Lower lobe of right lung (tissue), 2 donors: ENCODE measurements around the gene CHAF1A. TPM values are rescaled to one million over a fixed set of nuclear protein-coding genes. Genes with fewer than 3 reads are reported as not detected.

Experiments used
- ATAC-seq, 2 donors: fragments of 200-7000 bp; cut with Tn5 transposase; one replicate each; pipeline ENCODE4 v1.9.1; 2020 to 2022; ENCODE audit warnings: mild to moderate bottlenecking in 2 of 2, moderate library complexity in 2 of 2
- DNase-seq: peaks from one replicate; pipeline ENCODE4 v3.0.0-alpha.2; 2020
- H3K27ac ChIP-seq: fragments of 200-600 bp; one replicate; pipeline ENCODE4 v1.8.0; 2022
- H3K27me3 ChIP-seq: fragments of 200-600 bp; one replicate; pipeline ENCODE4 v1.8.0; 2022; ENCODE audit warnings: low read depth
- H3K36me3 ChIP-seq: fragments of 200-600 bp; one replicate; pipeline ENCODE4 v1.8.0; 2022; ENCODE audit warnings: mild to moderate bottlenecking
- H3K4me1 ChIP-seq: fragments of 200-600 bp; one replicate; pipeline ENCODE4 v1.8.0; 2022
- H3K4me3 ChIP-seq: fragments of 200-600 bp; one replicate; pipeline ENCODE4 v1.8.0; 2022; ENCODE audit warnings: mild to moderate bottlenecking
- H3K9me3 ChIP-seq: fragments of 200-600 bp; one replicate; pipeline ENCODE4 v1.8.0; 2022
- intact Hi-C: fragments of 100-400 bp; cut with DNase I; formaldehyde crosslinking; loops from one replicate; pipeline ENCODE4 v1.11.0; 2022
- total RNA-seq: library from RNA; stranded (reverse); fragmentation: NEBNext Ultra II Directional; extraction: Animal tissue kit (Norgen Biotek cat#: 25700); gene quantifications from one replicate; pipeline ENCODE4 v1.2.1, GENCODE V29; 2021
- TF ChIP-seq, protein P1 (sequence below): fragments of 200-600 bp; IDR thresholded peaks from one replicate; pipeline ENCODE4 v1.8.0; 2022; ENCODE audit warnings: antibody characterized with exemption, mild to moderate bottlenecking
- donor health status: DM: no; HTN: yes; CAD: no; lungs with severe emphysema.

CHAF1A gene
- total RNA-seq, 1 donor from 2014 or later, result 7.2 TPM

DNA sequence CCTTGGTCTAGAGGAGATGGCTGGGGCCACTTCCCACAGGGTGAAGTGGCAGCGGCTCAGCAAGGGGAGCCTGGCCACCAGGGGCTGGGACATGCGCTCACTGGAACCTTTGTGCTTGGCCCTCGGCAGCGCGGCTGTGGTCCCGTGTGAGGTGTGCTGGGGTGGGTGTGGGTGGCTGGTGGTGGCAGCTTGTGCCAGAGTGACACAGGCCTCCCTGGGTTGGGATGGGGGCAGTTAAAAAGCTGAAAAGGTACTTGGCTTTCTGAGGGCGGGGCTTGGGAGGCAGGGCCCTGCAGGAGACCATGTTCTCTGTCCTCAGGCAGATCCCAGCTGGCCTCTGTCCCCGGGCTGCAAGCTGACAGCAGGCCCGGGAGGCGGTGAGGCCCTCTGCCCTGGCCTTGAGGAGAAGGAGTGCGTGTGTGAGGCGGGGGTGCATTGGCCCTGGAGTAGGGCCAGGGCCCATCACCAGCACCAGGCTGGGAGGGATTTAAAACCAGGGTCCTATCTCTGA is 41.7 kb upstream of the CHAF1A start:
- peaks cover 85% of the 10 kb centered on the region for H3K36me3 ChIP-seq
- H3K4me3 ChIP-seq, result no peak overlapping the region
- DNase-seq (peak; percentile 49), ATAC-seq (no peak)
- no peaks in the 10 kb centered on the region for H3K27me3 ChIP-seq
- TF ChIP-seq, protein P1, sequence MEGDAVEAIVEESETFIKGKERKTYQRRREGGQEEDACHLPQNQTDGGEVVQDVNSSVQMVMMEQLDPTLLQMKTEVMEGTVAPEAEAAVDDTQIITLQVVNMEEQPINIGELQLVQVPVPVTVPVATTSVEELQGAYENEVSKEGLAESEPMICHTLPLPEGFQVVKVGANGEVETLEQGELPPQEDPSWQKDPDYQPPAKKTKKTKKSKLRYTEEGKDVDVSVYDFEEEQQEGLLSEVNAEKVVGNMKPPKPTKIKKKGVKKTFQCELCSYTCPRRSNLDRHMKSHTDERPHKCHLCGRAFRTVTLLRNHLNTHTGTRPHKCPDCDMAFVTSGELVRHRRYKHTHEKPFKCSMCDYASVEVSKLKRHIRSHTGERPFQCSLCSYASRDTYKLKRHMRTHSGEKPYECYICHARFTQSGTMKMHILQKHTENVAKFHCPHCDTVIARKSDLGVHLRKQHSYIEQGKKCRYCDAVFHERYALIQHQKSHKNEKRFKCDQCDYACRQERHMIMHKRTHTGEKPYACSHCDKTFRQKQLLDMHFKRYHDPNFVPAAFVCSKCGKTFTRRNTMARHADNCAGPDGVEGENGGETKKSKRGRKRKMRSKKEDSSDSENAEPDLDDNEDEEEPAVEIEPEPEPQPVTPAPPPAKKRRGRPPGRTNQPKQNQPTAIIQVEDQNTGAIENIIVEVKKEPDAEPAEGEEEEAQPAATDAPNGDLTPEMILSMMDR, result no peak
- intact Hi-C loops, result no loop called here
- no peak overlapping the region for H3K27ac ChIP-seq
- no peaks in the 10 kb centered on the region for H3K4me1 ChIP-seq
- H3K9me3 ChIP-seq, result no peaks in the 10 kb centered on the region

DNA sequence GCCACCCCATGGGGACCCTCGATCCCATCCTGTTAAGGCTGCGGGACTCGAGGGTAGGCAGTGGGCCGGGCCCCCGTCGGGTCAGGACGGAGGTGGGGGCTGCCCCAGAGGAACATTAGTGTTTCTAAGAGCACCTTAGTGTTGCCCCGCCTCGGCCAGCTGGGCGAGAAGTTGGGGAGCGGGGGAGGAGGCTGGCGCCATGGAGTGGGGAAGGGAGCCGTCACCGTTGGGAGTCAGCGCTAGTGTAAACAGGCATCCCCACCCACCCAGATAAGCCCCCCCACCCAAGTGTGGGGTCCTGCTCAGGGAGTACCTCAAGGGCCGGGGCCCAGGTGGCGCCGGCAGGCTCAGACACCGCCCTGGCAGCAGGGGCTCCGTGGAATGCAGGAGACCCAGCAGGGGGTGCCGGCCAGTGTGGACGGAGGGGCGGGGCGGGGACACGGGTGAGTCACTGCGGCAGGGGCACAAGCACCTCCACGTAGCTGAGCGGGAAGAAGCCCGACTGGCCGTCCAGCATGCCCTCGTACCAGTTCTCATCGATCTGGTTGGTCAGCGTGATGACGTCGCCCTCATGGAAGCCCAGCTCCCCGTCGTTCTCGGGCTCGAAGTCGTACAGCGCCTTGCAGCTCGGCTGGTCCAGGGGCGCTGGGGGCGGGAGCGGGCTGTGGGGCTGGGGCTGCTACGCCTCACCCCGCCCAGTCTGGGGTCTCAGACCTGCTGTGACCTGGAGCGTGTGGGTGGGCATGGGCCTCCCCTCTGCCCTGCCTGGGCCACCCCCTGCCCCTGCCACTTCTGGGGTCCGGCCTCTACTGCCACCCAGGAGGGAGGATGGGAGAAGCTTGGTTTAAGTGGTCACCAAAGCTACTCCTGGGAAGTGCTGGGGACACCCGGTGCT is 41.0 kb upstream of the CHAF1A start:
- Histone ChIP-seq H3K9me3 (no peaks in the 10 kb centered on the region), H3K4me3 (no peak overlapping the region), H3K27me3 (no peaks in the 10 kb centered on the region), H3K27ac (no peak overlapping the region), H3K36me3 (peaks cover 85% of the 10 kb centered on the region), H3K4me1 (no peaks in the 10 kb centered on the region)
- ATAC-seq, result peak in 1 of 2 donors; percentile 4
- DNase-seq, result peak; percentile 48
- TF ChIP-seq, protein P1, result no peak
- intact Hi-C loops, result no loop called here

DNA sequence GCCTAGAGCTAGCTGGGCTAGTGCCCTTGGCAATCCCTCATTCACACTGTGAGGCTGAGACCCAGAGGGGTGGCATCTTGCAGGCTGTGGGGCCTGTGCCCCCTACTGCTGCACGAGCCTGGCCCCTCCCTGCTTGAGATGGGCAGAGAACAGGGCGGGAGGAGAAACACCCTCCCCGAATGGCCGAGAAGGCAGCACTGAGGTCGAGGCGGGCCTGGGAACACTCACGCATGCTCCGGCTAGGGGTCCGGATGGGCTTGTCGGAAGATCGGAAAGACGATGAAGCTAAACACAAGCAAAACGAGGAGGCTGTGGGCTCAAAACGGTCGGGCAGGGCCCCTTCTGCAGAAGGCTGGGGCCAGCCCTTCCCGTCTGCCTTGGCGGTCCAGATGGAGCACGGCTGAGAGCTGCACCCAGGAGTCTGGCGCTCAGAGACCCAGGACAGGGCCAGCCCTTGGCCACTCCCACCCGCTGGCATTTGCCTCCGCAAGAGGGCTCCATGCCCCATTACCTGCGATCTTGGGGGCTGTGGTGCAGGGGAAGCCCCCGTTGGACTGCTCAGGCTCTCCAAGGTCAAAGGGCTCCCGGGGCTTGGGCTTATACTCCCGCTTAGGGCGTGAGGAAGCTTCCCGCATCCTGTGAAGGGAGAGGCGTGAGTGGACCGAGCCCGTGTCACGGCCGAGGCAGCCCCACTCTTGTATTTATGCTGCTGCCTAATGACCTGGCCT is 40.2 kb upstream of the CHAF1A start:
- H3K9me3 ChIP-seq, result no peaks in the 10 kb centered on the region
- no peaks in the 10 kb centered on the region for H3K27me3 ChIP-seq
- DNase-seq (no peak), ATAC-seq (no peak)
- intact Hi-C loops, result no loop called here
- peaks cover 90% of the 10 kb centered on the region for H3K36me3 ChIP-seq
- H3K27ac ChIP-seq, result no peak overlapping the region
- TF ChIP-seq, protein P1, result no peak
- H3K4me1 ChIP-seq, result peaks cover 2% of the 10 kb centered on the region
- no peak overlapping the region for H3K4me3 ChIP-seq

DNA sequence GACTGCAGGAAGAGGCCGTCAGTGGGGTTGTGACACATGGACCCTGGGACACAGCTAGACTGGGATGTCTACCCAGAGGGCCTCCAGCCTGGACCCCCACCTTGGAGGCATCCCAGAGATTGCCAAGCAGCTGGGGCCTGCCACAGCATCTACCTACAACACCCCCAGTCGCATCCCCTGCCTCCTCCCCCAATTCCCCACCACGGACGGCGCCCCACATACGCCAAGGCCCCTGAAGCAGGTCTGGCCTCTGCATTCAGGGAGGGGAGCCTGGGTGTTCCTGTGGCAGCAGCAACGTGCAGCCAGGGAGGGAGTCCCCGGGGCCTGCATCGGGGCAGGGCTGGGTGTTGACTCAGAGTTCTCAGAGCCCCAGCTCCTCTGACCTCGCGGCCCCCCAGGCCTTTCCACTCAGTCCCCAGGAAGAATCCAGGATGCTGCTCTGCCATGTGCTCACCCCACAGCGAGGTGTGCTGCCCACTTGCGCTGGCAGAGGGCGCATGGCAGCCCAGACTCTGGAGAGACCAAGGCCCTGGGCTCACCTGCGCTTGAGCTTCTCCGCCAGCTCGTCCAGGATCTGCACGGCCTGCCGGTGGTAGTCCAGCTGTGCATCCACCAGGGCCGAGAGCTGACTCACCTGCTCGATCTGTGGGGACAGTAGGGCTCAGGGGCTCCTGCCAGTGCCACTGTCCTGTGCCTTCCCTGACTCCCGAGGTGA is 39.5 kb upstream of the CHAF1A start:
- no peak for ATAC-seq
- TF ChIP-seq, protein P1, result no peak
- Histone ChIP-seq H3K4me1 (peaks cover 10% of the 10 kb centered on the region), H3K4me3 (no peak overlapping the region), H3K36me3 (peaks cover 93% of the 10 kb centered on the region), H3K27ac (no peak overlapping the region), H3K9me3 (no peaks in the 10 kb centered on the region), H3K27me3 (no peaks in the 10 kb centered on the region)
- no peak for DNase-seq
- intact Hi-C loops, result no loop called here
